ENCODE measurements around the gene VAPA. TPM values are rescaled to one million over a fixed set of nuclear protein-coding genes. Genes with fewer than 3 reads are reported as not detected.

VAPA gene
- total and polyA plus RNA-seq, 2 donors (not counting 3 experiments of a cell fraction or from before 2014, with no cell fraction given): 105 to 163 TPM

DNA sequence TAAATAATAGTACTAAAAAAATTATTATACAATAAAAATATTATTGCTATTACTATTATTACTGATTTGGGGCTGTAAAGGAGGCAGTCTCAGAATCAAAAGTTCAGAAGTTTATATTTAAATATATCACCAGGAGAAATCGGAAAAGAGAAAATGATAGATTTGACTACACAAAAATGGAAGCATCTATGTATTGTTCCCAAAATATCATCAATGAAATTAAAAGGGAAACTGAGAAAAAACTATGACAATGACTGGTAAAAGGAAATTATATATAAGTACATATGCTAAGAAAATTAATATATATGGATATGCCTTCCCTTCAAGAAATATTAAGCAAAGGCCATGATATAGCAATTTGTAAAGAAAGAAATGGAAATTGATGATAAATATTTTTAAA, 35.7 kb upstream of the VAPA start:
- Histone ChIP-seq H3K9me1 (replicated peaks; ENCODE audit: control insufficient read depth, extremely low read depth, insufficient read depth, low read length) (no peaks in the 10 kb centered on the region), H3K4me2 (ENCODE audit: insufficient read depth, low read length) (no peak overlapping the region), H3K27me3 (ENCODE audit: control insufficient read depth in 2 of 2, insufficient read depth in 2 of 2, low read length in 2 of 2) (no peaks in the 10 kb centered on the region), H3K9me3 (replicated peaks; ENCODE audit: control insufficient read depth, insufficient read depth, low read length) (no peaks in the 10 kb centered on the region), H4K20me1 (replicated peaks; ENCODE audit: control insufficient read depth, extremely low read depth, insufficient read depth, low read length) (no peaks in the 10 kb centered on the region), H3K36me3 (ENCODE audit: control insufficient read depth in 2 of 2, extremely low read depth in 1 of 2, insufficient read depth in 2 of 2, low read length in 2 of 2) (no peaks in the 10 kb centered on the region), H3K9ac (replicated peaks; ENCODE audit: extremely low read depth, insufficient read depth, low read length) (no peak overlapping the region), H3K4me1 (ENCODE audit: control insufficient read depth, extremely low read depth, insufficient read depth, low read length) (peaks cover 27% of the 10 kb centered on the region), H3K4me3 (replicated peaks in 1 of 3; ENCODE audit: insufficient read depth in 1 of 3, low read depth in 1 of 3, low read length in 3 of 3) (no peak overlapping the region), H2AFZ (ENCODE audit: low read depth, low read length) (no peak overlapping the region), H3K79me2 (ENCODE audit: control insufficient read depth, insufficient read depth, low read length) (no peaks in the 10 kb centered on the region), H3K27ac (ENCODE audit: insufficient read depth, low read depth, low read length) (no peak overlapping the region)
- TF ChIP-seq EZH2 (IDR thresholded peaks at IDR 0.05; ENCODE audit: borderline replicate concordance, low read depth, low read length, severe bottlenecking) (no peak), POLR2AphosphoS5 (IDR thresholded peaks at IDR 0.05; ENCODE audit: insufficient read depth, low read depth, low read length) (no peak), POLR2A (IDR thresholded peaks at IDR 0.05; ENCODE audit: low read depth, low read length) (no peak), GATA2 (IDR thresholded peaks at IDR 0.05; ENCODE audit: insufficient read depth, insufficient read length, low read depth, low read length) (no peak), MYC (IDR thresholded peaks at IDR 0.05; ENCODE audit: low read depth, low read length) (no peak), JUN (IDR thresholded peaks at IDR 0.05; ENCODE audit: borderline replicate concordance, insufficient read depth, insufficient read length, low read depth) (no peak), FOS (IDR thresholded peaks at IDR 0.05; ENCODE audit: borderline replicate concordance, insufficient read depth, low read length) (no peak)
- TF ChIP-seq, protein P1, sequence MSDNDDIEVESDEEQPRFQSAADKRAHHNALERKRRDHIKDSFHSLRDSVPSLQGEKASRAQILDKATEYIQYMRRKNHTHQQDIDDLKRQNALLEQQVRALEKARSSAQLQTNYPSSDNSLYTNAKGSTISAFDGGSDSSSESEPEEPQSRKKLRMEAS (IDR thresholded peaks at IDR 0.05; ENCODE audit: insufficient read depth, insufficient read length): no peak
- TF ChIP-seq, protein P2, sequence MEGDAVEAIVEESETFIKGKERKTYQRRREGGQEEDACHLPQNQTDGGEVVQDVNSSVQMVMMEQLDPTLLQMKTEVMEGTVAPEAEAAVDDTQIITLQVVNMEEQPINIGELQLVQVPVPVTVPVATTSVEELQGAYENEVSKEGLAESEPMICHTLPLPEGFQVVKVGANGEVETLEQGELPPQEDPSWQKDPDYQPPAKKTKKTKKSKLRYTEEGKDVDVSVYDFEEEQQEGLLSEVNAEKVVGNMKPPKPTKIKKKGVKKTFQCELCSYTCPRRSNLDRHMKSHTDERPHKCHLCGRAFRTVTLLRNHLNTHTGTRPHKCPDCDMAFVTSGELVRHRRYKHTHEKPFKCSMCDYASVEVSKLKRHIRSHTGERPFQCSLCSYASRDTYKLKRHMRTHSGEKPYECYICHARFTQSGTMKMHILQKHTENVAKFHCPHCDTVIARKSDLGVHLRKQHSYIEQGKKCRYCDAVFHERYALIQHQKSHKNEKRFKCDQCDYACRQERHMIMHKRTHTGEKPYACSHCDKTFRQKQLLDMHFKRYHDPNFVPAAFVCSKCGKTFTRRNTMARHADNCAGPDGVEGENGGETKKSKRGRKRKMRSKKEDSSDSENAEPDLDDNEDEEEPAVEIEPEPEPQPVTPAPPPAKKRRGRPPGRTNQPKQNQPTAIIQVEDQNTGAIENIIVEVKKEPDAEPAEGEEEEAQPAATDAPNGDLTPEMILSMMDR (IDR thresholded peaks at IDR 0.05; ENCODE audit: extremely low read depth in 1 of 2, insufficient read depth in 1 of 2, low read depth in 1 of 2, low read length in 2 of 2): no peak
- ChIA-PET CTCF (interaction anchor here (1.6 kb wide), 1 partner anchor 36 kb away, joined by 7 read pairs; the partner anchor contains the start of gene VAPA), POLR2A (no interaction called here)
- no TSS peak for BruUV-seq (replicated peaks)
- intact Hi-C loops (cut with micrococcal nuclease): no loop called here
- DNase-seq (ENCODE audit: low read depth, low spot score) (no peak), FAIRE-seq (no peak)
- dilution Hi-C loops (cut with MboI; ENCODE audit: extremely low pct_ligation_motif_present, low sequenced_read_pairs): no loop called here
